Activated T-cell treated with anti-CD3 and anti-CD28 coated beads, Interleukin-2, amount 50 U/mL, for 24 hours (primary cell): ENCODE results near the gene PIAS3.

Experiments used
- DNase-seq: peaks from one replicate; pipeline ENCODE4 v3.0.0-alpha.2; 2020
- H3K27ac Mint-ChIP-seq: 2 replicates; pipeline ENCODE4 v1.8.0; 2020; ENCODE audit warnings: mild to moderate bottlenecking, mixed read lengths
- H3K27me3 Mint-ChIP-seq: 2 replicates; pipeline ENCODE4 v1.8.0; 2020; ENCODE audit warnings: mixed read lengths
- H3K36me3 Mint-ChIP-seq: 2 replicates; pipeline ENCODE4 v1.8.0; 2020; ENCODE audit warnings: low read depth, mixed read lengths
- H3K4me1 Mint-ChIP-seq: 2 replicates; pipeline ENCODE4 v1.8.0; 2020; ENCODE audit warnings: low read depth, mixed read lengths
- H3K4me3 Mint-ChIP-seq: 2 replicates; pipeline ENCODE4 v1.8.0; 2020; ENCODE audit warnings: mild to moderate bottlenecking, moderate library complexity, mixed read lengths
- H3K9me3 Mint-ChIP-seq: 2 replicates; pipeline ENCODE4 v1.8.0; 2020; ENCODE audit warnings: mixed read lengths

Gene PIAS3

DNA sequence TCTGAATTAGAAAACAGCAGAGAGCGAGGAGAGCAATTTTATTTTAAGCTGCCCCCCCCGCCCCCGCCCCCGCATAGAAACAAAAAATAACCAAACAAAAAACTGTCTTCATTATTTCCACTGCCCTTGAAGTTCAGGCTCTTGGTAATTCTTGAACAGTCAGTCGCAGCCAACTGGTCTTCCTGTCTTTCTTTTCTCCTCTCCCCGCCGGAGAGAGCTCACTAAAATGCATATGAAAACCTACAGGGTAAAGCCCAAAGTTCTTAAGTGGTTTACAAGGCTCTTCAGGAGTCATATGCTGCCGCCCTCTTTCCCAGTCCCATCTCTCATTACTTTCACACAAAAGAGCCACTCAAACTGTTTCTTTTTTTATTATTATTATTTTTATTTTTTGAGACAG is 27.9 kb upstream of the PIAS3 start:
- peak overlapping the region; percentile 55 for H3K4me3 Mint-ChIP-seq
- no peak for DNase-seq
- no peaks in the 10 kb centered on the region for H3K36me3 Mint-ChIP-seq
- peaks cover 25% of the 10 kb centered on the region for H3K27me3 Mint-ChIP-seq
- no peak overlapping the region for H3K27ac Mint-ChIP-seq
- peaks cover 20% of the 10 kb centered on the region for H3K4me1 Mint-ChIP-seq
- H3K9me3 Mint-ChIP-seq = no peaks in the 10 kb centered on the region

GRCh38 chr1:145886390-145886789 is 27.5 kb upstream of the PIAS3 start:
- Mint-ChIP-seq H3K27ac (no peak overlapping the region), H3K36me3 (no peaks in the 10 kb centered on the region), H3K4me1 (peaks cover 20% of the 10 kb centered on the region), H3K9me3 (no peaks in the 10 kb centered on the region), H3K4me3 (peak overlapping the region; percentile 83), H3K27me3 (peaks cover 25% of the 10 kb centered on the region)
- DNase-seq = no peak

- H3K4me3 Mint-ChIP-seq = peak within 1 kb of the TSS; percentile 83
- no peak within 1 kb of the TSS for H3K27ac Mint-ChIP-seq
- H3K9me3 Mint-ChIP-seq = no peaks in the 10 kb centered on the region
- peak; percentile 94 for DNase-seq
- no peaks in the 10 kb centered on the region for H3K36me3 Mint-ChIP-seq
- H3K4me1 Mint-ChIP-seq = peaks cover 20% of the 10 kb centered on the region
- H3K27me3 Mint-ChIP-seq = peaks cover 25% of the 10 kb centered on the region
These were observed 26.9 kb upstream of the PIAS3 start, which contains the start of gene ANKRD35 for GRCh38 chr1:145885738-145886287. ANKRD35 (minus strand) TSS chr1:145885866; CDS start chr1:145885758, 108 bp downstream.

DNA sequence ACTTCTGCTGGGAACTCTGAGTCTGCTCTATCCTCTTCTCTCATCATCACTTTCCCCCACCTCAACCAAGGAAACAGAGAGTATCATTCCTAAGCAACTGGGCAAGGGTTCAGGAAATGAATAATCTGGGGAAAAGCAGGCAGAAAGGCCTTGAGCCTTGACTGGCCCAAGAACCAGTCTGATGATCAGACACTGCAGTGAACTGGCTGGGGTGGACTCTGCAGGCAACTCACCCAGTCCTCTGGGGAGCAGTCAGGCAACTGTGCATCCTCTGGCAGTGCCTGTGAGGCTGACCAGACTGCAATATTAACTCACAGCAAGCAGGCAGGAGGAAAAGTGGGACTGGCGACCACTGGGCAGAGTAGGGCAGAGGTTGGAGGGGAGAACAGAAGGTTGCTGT is 25.8 kb upstream of the PIAS3 start:
- no peaks in the 10 kb centered on the region for H3K9me3 Mint-ChIP-seq
- peak overlapping the region; percentile 83 for H3K4me3 Mint-ChIP-seq
- no peak for DNase-seq
- H3K36me3 Mint-ChIP-seq = no peaks in the 10 kb centered on the region
- H3K27me3 Mint-ChIP-seq = peaks cover 25% of the 10 kb centered on the region
- H3K4me1 Mint-ChIP-seq = peaks cover 20% of the 10 kb centered on the region
- no peak overlapping the region for H3K27ac Mint-ChIP-seq

DNA sequence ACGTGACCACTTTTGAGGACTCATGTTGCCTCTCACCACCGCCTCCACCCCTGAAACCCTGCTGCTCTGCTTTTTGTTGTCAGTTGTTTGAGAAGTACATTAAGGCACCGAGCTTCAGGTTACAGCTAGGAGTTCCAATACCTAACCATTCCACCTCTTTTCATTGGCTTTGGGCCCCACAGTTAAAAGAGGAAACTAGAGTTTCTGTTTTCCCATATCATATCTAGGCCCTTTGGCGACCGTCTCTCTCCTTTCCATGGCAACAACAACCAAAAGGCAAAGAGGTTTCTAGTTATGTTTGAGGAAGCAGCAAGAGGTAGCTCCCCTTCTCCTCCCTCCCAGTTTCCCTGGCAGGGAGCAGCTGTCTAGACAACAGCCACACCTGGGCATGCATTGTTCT is 20.9 kb upstream of the PIAS3 start:
- Mint-ChIP-seq H3K9me3 (no peaks in the 10 kb centered on the region), H3K36me3 (no peaks in the 10 kb centered on the region), H3K27me3 (peaks cover 19% of the 10 kb centered on the region), H3K4me1 (peaks cover 3% of the 10 kb centered on the region), H3K4me3 (no peak overlapping the region), H3K27ac (no peak overlapping the region)
- no peak for DNase-seq

DNA sequence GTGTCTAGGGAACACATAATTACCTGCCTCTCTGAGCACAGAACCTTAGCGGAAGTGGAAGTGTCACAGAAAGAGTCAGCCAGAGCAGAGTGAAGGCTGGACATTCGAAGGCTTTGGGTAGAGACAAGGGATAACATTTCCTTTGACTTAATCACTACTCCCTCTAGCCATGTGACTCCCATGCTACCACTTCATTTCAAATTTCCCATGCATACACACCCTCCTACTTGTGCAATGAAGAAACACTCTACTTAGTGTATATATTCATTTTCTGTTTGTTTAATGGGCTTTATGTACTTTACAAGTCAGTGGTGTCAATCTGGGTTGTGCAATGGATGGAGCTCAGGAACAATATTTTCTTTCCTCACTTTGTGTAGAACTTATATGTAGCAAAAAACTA is 19.8 kb upstream of the PIAS3 start:
- peaks cover 8% of the 10 kb centered on the region for H3K27me3 Mint-ChIP-seq
- no peaks in the 10 kb centered on the region for H3K4me1 Mint-ChIP-seq
- DNase-seq = no peak
- H3K9me3 Mint-ChIP-seq = no peaks in the 10 kb centered on the region
- no peak overlapping the region for H3K27ac Mint-ChIP-seq
- H3K36me3 Mint-ChIP-seq = no peaks in the 10 kb centered on the region
- H3K4me3 Mint-ChIP-seq = no peak overlapping the region

- Mint-ChIP-seq H3K36me3 (no peaks in the 10 kb centered on the region), H3K4me3 (no peak overlapping the region), H3K27me3 (peaks cover 5% of the 10 kb centered on the region), H3K9me3 (no peaks in the 10 kb centered on the region), H3K4me1 (peaks cover under 1% of the 10 kb centered on the region), H3K27ac (no peak overlapping the region)
- DNase-seq = no peak
These were observed 19.1 kb upstream of the PIAS3 start for GRCh38 chr1:145877923-145878486.

GRCh38 chr1:145874646-145875045 is 15.8 kb upstream of the PIAS3 start:
- H3K4me3 Mint-ChIP-seq = no peak overlapping the region
- no peaks in the 10 kb centered on the region for H3K36me3 Mint-ChIP-seq
- H3K27me3 Mint-ChIP-seq = peaks cover 9% of the 10 kb centered on the region
- no peaks in the 10 kb centered on the region for H3K9me3 Mint-ChIP-seq
- no peak overlapping the region for H3K27ac Mint-ChIP-seq
- no peak for DNase-seq
- peaks cover 17% of the 10 kb centered on the region for H3K4me1 Mint-ChIP-seq

DNA sequence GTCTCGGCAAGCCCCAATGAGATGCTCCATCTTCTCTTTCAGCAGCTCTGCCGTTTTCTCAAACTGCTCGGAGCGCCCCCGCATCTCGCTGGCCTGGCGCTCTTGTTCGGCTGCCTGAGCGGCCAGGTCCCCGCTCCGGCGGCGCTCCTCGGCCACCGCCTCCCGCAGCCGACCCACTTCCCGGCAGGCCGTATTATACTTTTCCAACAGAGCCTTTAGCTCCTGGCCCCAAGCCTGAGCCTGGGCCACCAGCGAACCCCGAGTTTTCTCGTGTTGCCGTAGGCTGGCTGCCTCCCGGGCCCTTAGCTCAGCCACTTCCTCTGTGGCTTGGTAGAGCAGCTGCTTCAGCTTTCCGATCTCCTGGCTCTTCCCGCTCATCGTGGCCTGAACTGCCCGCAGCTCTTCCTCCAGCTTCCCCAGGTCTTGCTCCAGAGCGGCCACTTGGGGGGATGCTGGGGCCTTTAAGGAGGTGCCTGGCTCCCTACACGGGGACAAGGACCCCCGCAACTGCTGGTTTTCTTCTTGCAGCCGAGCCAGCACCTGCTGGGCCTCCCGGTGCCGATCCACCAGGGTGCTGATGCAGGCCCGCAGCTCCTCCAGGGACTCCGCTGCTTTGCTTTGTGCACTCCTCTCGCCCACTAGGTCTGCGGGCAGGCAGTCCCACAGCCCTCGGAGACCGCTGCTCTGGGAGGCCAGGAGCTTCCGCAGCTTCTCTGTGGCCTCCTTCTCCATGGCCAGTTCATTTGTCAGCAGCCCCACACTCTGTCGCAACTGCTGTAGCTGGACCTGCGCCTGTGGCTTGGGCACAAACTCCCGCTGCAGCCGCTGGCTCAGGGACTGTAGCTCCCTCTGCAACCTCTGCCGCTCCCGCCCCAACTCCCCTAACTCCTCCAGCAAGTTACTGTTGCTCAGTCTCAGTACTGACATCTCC is 13.4 kb upstream of the PIAS3 start:
- peaks cover 9% of the 10 kb centered on the region for H3K27me3 Mint-ChIP-seq

DNA sequence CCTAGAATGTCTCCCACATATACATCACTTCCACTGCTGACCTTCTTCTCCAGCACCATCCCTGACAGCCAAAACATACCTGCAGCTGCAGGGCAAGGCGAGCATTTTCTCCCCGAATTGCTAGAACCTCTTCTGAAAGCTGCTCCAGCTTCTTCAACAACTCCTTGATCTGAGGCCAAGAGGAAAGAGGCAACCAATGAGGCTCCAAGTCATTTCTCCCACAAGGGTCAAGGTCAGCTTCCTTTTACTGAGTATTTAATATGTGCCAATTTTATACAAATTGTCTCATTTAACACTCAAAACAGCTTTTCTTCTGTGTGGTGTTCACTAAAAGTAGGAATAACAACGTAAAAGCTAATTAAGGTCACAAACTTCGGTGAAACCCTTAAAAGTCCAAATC is 9.4 kb upstream of the PIAS3 start:
- H3K27ac Mint-ChIP-seq = no peak overlapping the region
- H3K4me1 Mint-ChIP-seq = peaks cover 17% of the 10 kb centered on the region
- DNase-seq = no peak
- no peak overlapping the region for H3K4me3 Mint-ChIP-seq
- H3K36me3 Mint-ChIP-seq = no peaks in the 10 kb centered on the region
- H3K9me3 Mint-ChIP-seq = no peaks in the 10 kb centered on the region
- peaks cover 9% of the 10 kb centered on the region for H3K27me3 Mint-ChIP-seq

More for the DNA sequence above, 13.4 kb upstream of the PIAS3 start:
- peak; percentile 69 for DNase-seq
- Mint-ChIP-seq H3K4me3 (peak overlapping the region; percentile 68), H3K4me1 (peaks cover 17% of the 10 kb centered on the region), H3K27ac (peak overlapping the region; percentile 69), H3K36me3 (no peaks in the 10 kb centered on the region), H3K9me3 (no peaks in the 10 kb centered on the region)

DNA sequence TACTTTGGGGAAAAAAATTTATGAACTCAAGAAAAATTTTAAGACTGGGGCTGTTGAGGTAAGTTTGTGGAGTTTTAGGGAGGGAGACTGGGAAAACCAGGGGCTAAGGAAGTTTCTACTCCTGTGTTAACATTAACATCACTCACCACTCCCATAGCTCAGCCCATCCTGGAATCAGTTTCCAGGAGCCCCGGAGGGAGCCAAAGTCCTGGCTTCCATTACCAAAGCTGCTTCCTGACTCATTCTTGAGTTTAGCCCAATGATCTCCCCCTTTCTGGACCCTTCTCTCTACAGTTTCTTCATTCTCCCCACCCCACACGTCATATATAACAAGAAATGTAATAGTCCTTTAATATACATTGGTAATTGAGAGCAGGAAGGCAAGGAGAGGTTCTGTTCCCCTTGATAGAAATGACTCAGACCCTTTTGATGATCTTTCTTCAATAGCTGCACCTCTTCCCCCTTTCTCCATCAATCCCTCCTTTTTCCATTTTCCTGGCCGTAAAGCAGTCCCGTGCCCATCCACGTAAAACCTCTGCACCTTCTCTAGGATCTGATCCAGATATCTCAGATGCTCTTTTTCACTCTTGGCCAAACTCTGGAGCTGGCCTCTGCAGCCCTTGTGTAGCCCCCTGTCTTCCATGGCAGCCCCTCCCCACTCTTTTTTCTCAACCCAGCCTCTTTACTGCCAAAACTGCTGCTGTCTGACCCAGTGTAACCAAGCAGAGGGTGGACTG is 4.6 kb upstream of the PIAS3 start:
- Mint-ChIP-seq H3K9me3 (no peaks in the 10 kb centered on the region), H3K4me1 (peaks cover 7% of the 10 kb centered on the region), H3K36me3 (peaks cover 5% of the 10 kb centered on the region), H3K27ac (no peak overlapping the region), H3K4me3 (no peak overlapping the region), H3K27me3 (no peaks in the 10 kb centered on the region)
- no peak for DNase-seq

DNA sequence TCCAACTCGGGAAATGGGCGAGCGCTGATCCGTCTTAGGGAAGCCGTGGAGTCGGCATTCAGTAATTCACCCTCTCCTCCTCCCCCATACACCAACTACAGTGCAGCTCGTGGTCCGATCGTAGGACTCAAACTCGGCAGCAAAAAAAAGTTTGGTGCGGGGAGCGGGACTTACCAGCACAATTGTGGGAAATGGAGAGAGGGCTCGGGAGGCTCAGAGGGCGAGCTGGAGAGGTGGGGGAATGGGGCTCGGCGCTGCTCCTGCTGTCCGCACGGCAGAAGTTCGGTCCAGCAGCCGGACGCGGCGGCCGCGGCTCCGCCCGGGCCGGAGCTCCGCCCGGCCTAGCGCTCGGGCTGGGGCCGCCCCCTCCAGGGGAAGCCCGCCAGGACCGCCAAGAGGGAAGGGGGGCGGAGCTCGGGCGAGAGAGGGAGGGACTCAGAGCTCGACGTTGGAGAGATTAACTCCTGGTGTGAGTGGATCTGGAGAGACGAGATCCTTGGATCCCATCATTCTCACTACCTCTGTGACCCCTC is 676 bp upstream of the PIAS3 start:
- peaks cover 17% of the 10 kb centered on the region for H3K4me1 Mint-ChIP-seq
- H3K4me3 Mint-ChIP-seq = peak overlapping the region; percentile 93
- DNase-seq = peak; percentile 86
- H3K27ac Mint-ChIP-seq = peak overlapping the region; percentile 90
- H3K9me3 Mint-ChIP-seq = no peaks in the 10 kb centered on the region
- peaks cover 27% of the 10 kb centered on the region for H3K36me3 Mint-ChIP-seq
- no peaks in the 10 kb centered on the region for H3K27me3 Mint-ChIP-seq

DNA sequence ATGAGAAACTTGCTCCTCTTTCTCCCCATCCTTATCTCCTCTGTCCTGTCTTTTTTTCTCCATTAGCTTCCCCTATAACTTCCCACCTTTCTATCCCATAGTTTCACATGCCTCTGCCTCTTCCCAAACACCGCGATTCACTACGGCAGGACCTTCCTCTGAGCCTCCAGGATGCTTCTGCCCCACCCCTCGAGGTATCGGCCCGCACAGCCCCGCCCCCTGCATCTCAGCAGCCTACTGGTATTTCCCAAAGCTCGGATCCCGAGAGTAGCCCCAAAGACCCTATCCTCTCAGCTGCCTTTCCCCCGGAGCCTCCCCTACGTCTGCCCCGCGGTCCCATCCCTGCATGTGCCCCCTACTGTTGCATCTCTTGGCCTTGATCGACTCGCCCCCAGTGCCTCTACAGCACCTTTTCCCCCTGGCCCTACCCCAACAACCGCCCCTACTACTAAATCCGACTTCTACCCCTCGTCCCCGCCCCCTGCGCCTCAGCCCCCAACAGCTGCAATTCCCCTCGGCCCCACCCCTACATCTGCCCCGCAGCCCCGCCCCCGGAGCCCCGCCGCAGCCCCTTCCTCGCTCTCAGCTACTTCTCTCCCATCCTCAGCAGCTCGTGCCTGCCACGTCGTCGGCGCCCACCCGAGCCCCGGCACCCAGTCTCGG is 512 bp downstream of the PIAS3 start:
- Mint-ChIP-seq H3K4me3 (peak overlapping the region; percentile 93), H3K36me3 (peaks cover 37% of the 10 kb centered on the region), H3K27ac (peak overlapping the region; percentile 90), H3K4me1 (peaks cover 17% of the 10 kb centered on the region), H3K9me3 (no peaks in the 10 kb centered on the region), H3K27me3 (no peaks in the 10 kb centered on the region)
- DNase-seq = no peak

DNA sequence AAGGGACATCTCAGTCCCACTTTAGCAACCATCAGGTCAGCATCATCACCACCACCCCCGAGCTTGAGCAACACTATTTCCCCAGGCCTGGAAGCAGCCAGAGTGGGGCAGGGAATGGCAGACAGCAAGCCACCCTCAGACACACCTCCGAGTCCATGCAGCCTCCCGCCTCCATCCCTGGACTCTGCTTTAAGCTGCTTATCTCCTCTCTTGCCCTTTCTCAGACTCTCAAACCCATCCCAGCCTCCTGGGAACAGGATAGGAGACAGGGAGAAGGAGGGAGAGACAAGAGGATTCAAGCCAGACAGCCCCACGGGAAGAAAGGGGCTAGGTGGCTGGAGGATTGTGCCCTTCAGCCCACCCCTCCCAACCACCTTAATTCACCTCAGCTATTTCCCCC is 1.7 kb downstream of the PIAS3 start:
- Mint-ChIP-seq H3K27me3 (no peaks in the 10 kb centered on the region), H3K4me1 (peaks cover 17% of the 10 kb centered on the region), H3K4me3 (peak overlapping the region; percentile 93), H3K27ac (no peak overlapping the region), H3K36me3 (peaks cover 44% of the 10 kb centered on the region), H3K9me3 (no peaks in the 10 kb centered on the region)
- no peak for DNase-seq
